ENCODE measurements around the gene COL23A1. TPM values are rescaled to one million over a fixed set of nuclear protein-coding genes. Genes with fewer than 3 reads are reported as not detected.
"Not testable (repeated sequence)": the region's sequence is repeated elsewhere in the genome, so short reads cannot be mapped to it uniquely, and the experiment has no call there.

COL23A1 gene
- total RNA-seq, 2 donors from 2014 or later: 0.16 to 0.24 TPM

DNA sequence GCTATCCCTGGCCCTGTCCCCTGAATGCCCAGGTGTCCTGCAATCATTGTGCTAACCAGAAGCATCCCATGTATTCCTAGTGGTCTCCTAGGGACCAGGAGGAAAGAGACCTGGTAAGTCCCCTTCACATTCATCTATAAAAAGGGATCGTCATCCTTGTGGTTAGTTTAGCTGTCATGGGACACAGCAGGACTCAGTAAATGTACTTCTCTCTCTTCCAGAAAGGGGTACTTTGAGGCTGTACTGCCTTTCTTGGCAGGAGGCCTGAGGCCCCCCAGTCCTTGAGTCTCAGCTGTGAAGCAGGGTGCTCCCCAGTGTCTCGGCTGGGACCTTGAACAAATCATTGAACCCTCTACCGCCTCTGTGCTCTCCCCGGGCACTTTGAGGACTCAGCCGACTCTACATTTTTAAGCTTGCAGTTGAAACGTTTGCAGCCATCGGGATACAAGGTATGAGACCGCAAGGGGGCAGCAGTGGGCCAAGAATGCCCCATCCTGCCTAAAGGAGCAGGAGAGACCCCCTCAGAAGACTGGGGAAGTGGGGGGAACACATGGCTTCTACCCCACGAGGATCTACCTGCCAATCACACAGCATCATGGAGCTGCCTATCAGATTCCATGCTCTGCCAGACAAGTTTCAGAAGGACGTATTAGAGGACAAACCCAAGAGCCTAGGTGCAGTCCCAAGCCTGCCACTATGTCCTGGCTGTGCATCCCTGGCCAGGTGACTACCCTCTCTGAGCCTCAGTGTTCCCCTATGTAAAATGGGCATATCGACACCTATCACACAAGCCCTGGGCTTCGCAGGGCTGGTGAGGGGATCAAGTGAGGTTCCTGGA, 355.2 kb downstream of the COL23A1 start:
- Mint-ChIP-seq H3K4me3 (no peak overlapping the region), H3K27ac (peak overlapping the region; percentile 3), H3K27me3 (no peaks in the 10 kb centered on the region), H3K36me3 (ENCODE audit: low read depth) (peaks cover 20% of the 10 kb centered on the region), H3K4me1 (peaks cover 29% of the 10 kb centered on the region), H3K9me3 (no peaks in the 10 kb centered on the region)
- no peak for ATAC-seq (replicated peaks)

DNA sequence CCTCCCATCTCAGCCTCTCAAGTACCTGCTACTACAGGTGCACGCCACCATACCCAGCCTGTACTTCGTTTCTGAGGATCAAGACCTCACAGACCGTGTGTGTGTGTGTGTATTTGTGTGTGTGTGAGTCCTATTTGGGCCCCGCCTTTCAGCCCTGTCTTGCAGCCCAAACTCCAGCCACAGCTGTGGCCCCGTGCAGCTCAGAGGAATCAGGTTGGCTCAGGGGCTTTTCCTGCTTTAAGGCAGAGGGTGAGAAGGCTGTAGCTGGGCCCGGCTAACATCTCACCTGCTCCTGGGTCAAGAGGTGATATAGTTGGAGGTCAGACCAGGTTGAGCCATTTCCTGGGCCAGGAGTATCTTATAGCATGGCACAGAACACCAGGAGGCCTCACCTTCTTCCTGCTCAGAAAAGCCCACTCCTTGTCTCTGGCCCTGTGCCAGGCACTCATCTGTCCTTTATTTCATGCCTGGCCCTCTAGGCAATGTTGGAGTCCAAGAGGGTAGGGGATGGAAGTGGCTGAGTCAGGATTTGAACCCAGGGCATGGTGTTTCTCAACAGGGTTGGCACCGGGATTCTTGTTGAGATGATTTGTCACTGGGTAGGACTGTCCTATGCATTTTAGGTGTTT, 356.0 kb downstream of the COL23A1 start:
- Mint-ChIP-seq H3K9me3 (no peaks in the 10 kb centered on the region), H3K36me3 (ENCODE audit: low read depth) (peaks cover 27% of the 10 kb centered on the region), H3K4me3 (peak overlapping the region; percentile 65), H3K27me3 (no peaks in the 10 kb centered on the region), H3K4me1 (peaks cover 33% of the 10 kb centered on the region), H3K27ac (peak overlapping the region; percentile 3)
- ATAC-seq (replicated peaks): no peak

DNA sequence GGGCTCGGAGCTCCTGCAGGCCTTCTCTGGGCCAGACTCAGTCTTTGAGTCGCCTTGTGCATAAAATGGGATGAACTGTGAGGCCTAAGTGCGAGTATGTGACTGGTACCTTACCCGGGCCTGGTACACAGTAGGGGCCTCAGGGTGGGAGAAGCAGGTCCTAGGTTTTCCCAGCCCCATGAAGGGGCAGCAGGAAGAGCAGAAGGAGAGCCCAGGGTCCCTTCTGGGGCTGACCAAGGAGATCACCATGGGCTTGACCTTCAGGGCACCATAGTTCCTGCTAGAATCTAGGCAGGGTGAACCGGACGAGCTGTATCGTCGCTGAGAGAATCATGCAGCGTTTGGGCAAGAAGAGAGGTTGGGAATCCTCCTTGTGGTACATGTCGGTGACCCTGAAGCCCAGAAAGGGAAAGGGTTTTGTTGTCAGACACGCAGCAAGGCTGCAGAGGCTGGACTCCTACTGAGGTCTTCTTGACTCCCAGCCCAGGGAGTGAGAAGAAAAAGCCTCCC, 357.2 kb downstream of the COL23A1 start:
- ATAC-seq (replicated peaks): no peak
- Mint-ChIP-seq H3K36me3 (ENCODE audit: low read depth) (peaks cover 40% of the 10 kb centered on the region), H3K27me3 (no peaks in the 10 kb centered on the region), H3K4me3 (peak overlapping the region; percentile 65), H3K4me1 (peaks cover 34% of the 10 kb centered on the region), H3K27ac (peak overlapping the region; percentile 85), H3K9me3 (no peaks in the 10 kb centered on the region)

DNA sequence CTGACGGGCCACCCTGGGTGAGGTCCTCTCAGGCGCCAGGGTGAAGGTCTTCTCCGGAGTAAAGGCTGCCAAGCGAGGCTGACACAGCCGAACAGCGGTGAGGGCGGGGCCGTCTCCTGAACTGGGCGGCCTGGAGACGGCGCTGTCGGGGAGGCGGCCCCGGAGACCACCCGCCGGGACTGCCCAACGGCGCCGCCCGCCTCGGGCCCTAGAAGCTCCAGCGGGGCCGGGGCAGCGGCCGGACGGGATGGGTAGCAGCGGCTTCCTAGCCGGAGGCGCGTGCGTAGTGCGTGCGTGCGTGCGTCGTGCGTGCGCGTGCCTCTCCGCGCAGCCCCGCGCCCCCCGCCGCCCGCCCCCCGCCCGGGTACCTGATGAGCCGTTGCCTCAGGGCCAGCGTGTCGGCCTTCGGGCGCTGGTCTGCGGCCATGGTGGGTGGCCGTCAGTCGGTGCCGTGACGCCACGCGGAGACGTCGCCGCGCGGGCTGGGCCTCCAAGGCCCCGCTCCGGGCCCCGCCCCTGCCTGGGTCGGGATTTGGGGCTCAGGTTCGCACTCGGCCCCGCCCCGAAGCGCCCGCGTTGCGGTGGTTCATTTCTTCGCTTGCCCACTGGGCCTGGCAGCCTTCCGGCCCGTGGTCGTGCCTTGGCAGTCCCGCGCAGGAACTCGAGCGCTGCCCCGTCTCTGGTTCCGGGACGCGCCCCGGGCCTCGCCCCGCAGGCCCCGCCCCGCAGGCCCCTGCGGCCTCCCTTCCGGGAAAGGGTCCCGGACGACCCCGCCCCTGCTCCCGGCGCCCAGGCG, 357.9 kb downstream of the COL23A1 start, which contains the start of gene PHYKPL:
Gene PHYKPL, minus strand, starts transcription at position 679 of the 796 bp plus-strand sequence. Its CDS starts 252 bp downstream, at position 427.
- peaks cover 46% of the 10 kb centered on the region for H3K36me3 Mint-ChIP-seq (ENCODE audit: low read depth)
- peak; percentile 80 for ATAC-seq (replicated peaks)
- H3K4me1 Mint-ChIP-seq: peaks cover 40% of the 10 kb centered on the region
- no peaks in the 10 kb centered on the region for H3K27me3 Mint-ChIP-seq
- H3K4me3 Mint-ChIP-seq: peak within 1 kb of the TSS; percentile 89
- H3K9me3 Mint-ChIP-seq: no peaks in the 10 kb centered on the region
- H3K27ac Mint-ChIP-seq: peak within 1 kb of the TSS; percentile 89

DNA sequence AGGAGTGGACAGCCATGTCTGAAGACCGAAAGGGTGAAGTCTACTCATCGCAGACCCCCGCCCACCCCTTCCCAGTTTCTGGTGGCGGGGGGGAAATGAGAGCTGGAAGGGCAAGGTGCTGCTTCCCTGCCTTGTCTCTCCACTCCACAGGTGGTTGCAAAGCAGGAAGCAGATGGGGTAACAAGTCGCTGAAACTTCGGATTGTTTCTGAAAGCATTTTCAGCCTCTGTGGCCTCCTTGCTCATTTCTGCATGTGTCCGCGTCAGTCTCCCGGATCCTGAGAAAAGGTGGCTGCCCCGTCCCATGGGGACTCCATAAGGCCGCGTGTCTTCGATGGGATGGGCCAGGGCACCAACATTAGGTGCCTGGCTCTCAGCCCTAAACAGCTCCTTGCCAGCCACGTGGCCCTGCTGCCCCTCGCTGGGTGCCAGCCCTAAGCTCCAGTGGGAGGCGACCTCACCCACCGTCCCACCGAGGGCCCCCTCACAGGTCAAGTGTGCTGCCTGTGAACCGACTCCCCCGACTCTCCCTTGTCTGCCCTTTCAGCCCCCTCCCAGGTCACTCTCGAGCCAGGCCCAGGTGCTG, 358.6 kb downstream of the COL23A1 start:
- peak; percentile 5 for ATAC-seq (replicated peaks)
- H3K9me3 Mint-ChIP-seq: no peaks in the 10 kb centered on the region

DNA sequence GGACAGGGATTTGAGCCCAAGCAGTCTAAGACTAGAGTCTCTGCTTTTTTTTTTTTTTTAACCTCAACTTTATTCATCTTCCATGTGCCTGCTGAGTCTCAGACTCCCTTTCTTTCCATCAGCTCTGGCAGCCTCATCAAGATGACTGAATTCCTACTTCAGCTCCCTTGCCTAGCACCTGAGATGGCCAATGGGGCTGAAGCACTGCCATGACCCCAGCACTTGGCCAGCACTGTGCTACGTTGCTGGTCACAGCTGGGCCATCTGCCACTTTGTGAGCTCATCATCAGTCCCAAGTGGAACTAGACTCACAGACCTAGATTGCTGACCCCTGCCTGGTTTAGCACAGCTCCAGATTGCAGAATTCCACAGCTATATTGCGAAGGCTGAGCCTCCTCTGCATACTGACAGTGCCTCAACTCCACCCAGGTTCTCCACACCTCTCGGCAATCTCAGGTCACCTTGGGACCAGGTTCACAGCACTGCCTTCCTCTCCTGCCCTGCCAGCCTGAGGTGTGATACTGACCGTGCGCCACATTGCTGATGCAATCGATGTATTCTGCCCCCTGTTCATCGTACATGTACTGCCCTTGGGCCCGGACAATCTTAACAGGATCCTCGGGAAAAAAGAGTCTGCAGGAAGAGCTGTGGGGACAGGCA, 359.2 kb downstream of the COL23A1 start:
- Mint-ChIP-seq H3K4me3 (peak overlapping the region; percentile 89), H3K27ac (peak overlapping the region; percentile 89)
- no peak for ATAC-seq (replicated peaks)

More for the DNA sequence above, 358.6 kb downstream of the COL23A1 start:
- H3K27me3 Mint-ChIP-seq: no peaks in the 10 kb centered on the region
- peak overlapping the region; percentile 89 for H3K27ac Mint-ChIP-seq
- H3K4me1 Mint-ChIP-seq: peaks cover 43% of the 10 kb centered on the region
- H3K4me3 Mint-ChIP-seq: peak overlapping the region; percentile 89
- H3K36me3 Mint-ChIP-seq (ENCODE audit: low read depth): peaks cover 53% of the 10 kb centered on the region

DNA sequence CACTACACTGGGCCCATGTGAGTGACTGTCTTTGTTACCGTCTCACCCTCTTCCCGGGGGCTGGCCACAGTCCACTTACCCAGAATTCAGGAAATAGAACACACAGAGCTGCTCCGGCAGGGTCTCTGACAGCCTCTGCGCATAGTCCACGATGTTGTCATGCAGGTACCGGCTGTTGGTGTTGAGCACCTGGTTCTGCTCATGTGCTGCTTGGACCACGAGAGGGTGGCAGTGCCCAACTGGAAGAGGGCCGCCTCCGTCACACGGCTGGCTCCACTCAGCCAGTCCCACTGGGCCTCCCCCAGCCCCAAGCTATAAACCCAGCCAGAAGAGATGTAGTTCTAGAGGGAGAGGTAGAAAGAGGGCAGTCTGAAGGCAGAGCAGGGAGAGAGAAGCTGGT, 360.3 kb downstream of the COL23A1 start:
- Mint-ChIP-seq H3K4me1 (peaks cover 37% of the 10 kb centered on the region), H3K9me3 (no peaks in the 10 kb centered on the region), H3K4me3 (peak overlapping the region; percentile 89), H3K36me3 (ENCODE audit: low read depth) (peaks cover 71% of the 10 kb centered on the region), H3K27me3 (no peaks in the 10 kb centered on the region), H3K27ac (peak overlapping the region; percentile 89)
- no peak for ATAC-seq (replicated peaks)

More for the DNA sequence above, 359.2 kb downstream of the COL23A1 start:
- H3K9me3 Mint-ChIP-seq: no peaks in the 10 kb centered on the region
- peaks cover 59% of the 10 kb centered on the region for H3K36me3 Mint-ChIP-seq (ENCODE audit: low read depth)
- H3K4me1 Mint-ChIP-seq: peaks cover 43% of the 10 kb centered on the region
- no peaks in the 10 kb centered on the region for H3K27me3 Mint-ChIP-seq

DNA sequence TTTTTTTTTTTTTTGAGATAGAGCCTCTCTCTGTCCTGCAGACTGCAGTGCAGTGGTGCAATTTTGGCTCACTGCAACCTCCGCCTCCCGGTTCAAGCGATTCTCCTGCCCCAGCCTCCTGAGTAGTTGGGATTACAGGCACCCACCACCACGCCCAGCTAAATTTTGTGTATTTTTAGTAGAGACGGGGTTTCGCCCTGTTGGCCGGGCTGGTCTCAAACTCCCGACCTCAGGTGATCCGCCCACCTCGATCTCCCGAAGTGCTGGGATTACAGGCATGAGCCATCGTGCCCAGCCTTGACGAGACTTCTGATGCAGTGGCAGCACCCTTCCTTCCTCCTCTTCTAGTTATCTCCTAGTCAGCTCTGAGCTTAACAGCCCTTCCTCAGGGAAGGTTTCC, 361.1 kb downstream of the COL23A1 start:
- not testable (repeated sequence) for H3K27me3 Mint-ChIP-seq; ATAC-seq (replicated peaks); H3K9me3 Mint-ChIP-seq
- Mint-ChIP-seq H3K27ac (peak overlapping the region; percentile 89), H3K4me1 (peaks cover 36% of the 10 kb centered on the region), H3K4me3 (peak overlapping the region; percentile 89), H3K36me3 (ENCODE audit: low read depth) (peaks cover 75% of the 10 kb centered on the region)

DNA sequence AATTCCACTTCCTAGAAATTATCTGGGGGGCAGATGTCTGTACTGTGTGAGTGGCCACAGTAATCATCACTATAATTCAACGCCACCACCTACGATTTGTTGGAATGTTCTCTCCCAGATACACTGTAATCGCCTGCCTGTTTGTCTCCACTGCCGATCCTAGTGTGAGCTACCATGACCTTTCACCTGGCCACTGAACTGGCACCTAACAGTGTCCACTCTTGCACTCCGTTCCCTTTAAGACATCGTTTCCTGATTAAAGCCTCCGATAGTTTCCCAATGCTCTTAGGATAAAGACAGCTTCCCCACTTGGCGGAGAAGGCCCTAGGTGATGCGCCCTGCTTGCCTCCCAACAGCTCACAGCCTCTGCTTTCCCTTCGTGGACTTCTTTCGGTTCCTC, 361.6 kb downstream of the COL23A1 start:
- Mint-ChIP-seq H3K4me3 (no peak overlapping the region), H3K27me3 (no peaks in the 10 kb centered on the region), H3K36me3 (ENCODE audit: low read depth) (peaks cover 79% of the 10 kb centered on the region), H3K4me1 (peaks cover 36% of the 10 kb centered on the region), H3K9me3 (no peaks in the 10 kb centered on the region), H3K27ac (no peak overlapping the region)
- no peak for ATAC-seq (replicated peaks)

DNA sequence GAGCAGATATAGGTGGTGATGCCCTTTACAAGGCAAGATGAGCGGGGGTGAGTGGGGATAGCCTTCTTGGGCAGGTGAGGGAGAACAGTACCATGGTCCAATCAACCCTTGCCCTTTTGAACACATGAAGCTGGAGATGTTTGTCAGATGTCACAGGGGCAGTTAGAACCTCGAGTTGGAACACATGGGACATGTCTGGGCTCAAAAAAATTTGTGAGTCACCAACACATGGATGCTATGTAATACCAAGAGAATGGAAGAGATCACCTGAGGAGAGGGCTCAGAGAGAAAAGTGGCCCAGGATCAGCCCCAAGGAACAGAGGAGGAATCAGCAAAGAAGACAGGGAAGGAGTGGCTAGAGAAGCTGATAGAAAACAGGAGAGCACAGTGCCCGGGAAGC, 362.3 kb downstream of the COL23A1 start:
- H3K27me3 Mint-ChIP-seq: no peaks in the 10 kb centered on the region
- H3K4me1 Mint-ChIP-seq: peaks cover 36% of the 10 kb centered on the region

DNA sequence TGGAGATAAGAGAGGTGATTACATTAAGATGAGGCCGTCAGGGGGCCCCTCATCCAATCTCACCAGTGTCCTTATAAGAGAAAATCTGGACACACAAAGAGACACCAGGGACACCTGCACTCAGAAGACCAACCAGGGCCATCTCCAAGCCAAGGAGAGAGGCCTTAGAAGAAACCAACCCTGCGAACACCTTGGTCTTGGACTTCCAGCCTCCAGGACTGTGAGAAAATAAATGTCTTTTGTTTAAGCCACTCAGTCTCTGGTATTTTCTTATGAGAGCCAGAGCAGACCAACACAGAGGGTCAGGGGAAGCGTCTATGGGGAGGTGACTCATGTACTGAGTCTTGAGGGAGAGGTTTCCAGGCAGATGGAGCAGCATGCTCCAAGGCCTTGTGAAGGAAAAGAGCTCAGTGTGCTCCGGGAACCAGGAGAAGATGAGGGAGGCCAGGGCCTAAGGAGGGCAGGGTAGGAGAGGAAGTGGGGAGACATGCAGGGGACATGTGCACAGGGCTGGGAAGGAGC, 363.0 kb downstream of the COL23A1 start:
- Mint-ChIP-seq H3K27me3 (no peaks in the 10 kb centered on the region), H3K4me3 (peak overlapping the region; percentile 2), H3K4me1 (peaks cover 36% of the 10 kb centered on the region), H3K27ac (peak overlapping the region; percentile 51), H3K36me3 (ENCODE audit: low read depth) (peaks cover 91% of the 10 kb centered on the region), H3K9me3 (no peaks in the 10 kb centered on the region)
- no peak for ATAC-seq (replicated peaks)

More for the DNA sequence above, 362.3 kb downstream of the COL23A1 start:
- Mint-ChIP-seq H3K4me3 (peak overlapping the region; percentile 2), H3K9me3 (no peaks in the 10 kb centered on the region), H3K36me3 (ENCODE audit: low read depth) (peaks cover 86% of the 10 kb centered on the region), H3K27ac (peak overlapping the region; percentile 51)
- no peak for ATAC-seq (replicated peaks)

DNA sequence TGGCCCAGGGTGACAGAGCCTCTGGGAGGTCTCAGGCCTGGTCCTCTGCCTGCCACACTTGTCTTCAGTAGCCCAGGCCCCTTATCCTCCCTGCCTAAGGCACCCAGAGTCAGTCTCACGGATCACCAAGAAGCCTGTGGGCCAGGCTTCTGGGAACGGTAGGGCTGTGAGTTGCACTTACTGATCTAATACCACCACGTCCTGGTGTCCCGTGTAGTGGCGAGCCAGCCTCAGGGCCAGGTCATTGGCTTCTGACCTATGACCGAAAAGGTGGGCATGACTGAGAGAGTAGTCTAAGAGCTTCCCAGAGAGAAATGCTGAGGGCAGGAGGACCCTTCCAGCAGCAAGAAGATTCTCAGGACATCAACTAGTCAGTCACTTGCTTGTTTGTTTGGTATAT, 365.0 kb downstream of the COL23A1 start:
- Mint-ChIP-seq H3K27ac (no peak overlapping the region), H3K36me3 (ENCODE audit: low read depth) (peaks cover 93% of the 10 kb centered on the region), H3K27me3 (no peaks in the 10 kb centered on the region), H3K4me3 (no peak overlapping the region), H3K9me3 (no peaks in the 10 kb centered on the region), H3K4me1 (peaks cover 32% of the 10 kb centered on the region)
- ATAC-seq (replicated peaks): no peak

DNA sequence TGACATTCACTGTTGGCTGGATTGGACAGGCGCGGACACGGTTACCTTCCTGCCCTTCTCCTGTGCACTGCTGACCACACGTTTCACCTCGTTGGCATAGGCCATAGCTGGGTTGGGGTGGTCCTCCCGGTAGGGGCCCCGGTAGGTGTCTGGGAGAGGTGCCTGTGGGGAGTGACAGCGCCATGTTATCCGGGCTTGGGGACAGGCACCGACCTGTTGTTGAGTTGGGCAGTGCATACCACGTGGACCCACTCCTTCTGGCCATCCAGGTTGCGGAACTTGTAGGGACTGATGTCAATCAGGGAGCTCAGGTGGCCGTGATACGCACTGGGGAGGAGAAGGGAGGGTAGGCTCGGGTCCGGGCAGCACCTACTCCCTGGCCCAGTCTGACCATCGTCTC, 365.8 kb downstream of the COL23A1 start:
- H3K27ac Mint-ChIP-seq: no peak overlapping the region
- peaks cover 25% of the 10 kb centered on the region for H3K4me1 Mint-ChIP-seq
- no peak for ATAC-seq (replicated peaks)
- peaks cover 93% of the 10 kb centered on the region for H3K36me3 Mint-ChIP-seq (ENCODE audit: low read depth)
- H3K27me3 Mint-ChIP-seq: no peaks in the 10 kb centered on the region
- H3K4me3 Mint-ChIP-seq: no peak overlapping the region
- H3K9me3 Mint-ChIP-seq: no peaks in the 10 kb centered on the region
